Muscle of leg (tissue), 11 donors: ENCODE results near the gene NR3C2. TPM values are rescaled to one million over a fixed set of nuclear protein-coding genes. Genes with fewer than 3 reads are reported as not detected.
A peak's percentile ranks its signal among the peaks of the same experiment; 100 is the strongest.

ENCODE experiments used
- DNase-seq: peaks from one replicate; pipeline ENCODE4 v3.0.0; 2013
- H3K27ac ChIP-seq: one replicate; pipeline ENCODE4 v1.5.1; 2013; ENCODE audit warnings: mild to moderate bottlenecking, low read length, control low read depth
- H3K27me3 ChIP-seq: one replicate; pipeline ENCODE4 v1.6.1; 2013; ENCODE audit warnings: low read length; ENCODE audit not compliant: control insufficient read depth, insufficient read depth
- H3K36me3 ChIP-seq: one replicate; pipeline ENCODE4 v1.6.1; 2013; ENCODE audit warnings: low read length; ENCODE audit not compliant: control insufficient read depth, insufficient read depth
- H3K4me1 ChIP-seq: one replicate; pipeline ENCODE4 v1.6.1; 2013; ENCODE audit warnings: low read length; ENCODE audit not compliant: control insufficient read depth, insufficient read depth
- H3K4me3 ChIP-seq: one replicate; pipeline ENCODE4 v1.5.1; 2013; ENCODE audit warnings: low read length, control low read depth
- H3K9me3 ChIP-seq: replicated peaks from 2 replicates; pipeline ENCODE4 v1.6.1; 2013; ENCODE audit warnings: low read depth, low read length; ENCODE audit not compliant: control insufficient read depth
- WGBS: methylation state at CpG from one replicate; pipeline ENCODE4 v1.1.5; 2013; ENCODE audit warnings: missing lambda C conversion rate; ENCODE audit not compliant: insufficient coverage; 5-methylcytosine and 5-hydroxymethylcytosine counted together
- polyA plus RNA-seq, 8 donors: library from polyadenylated mRNA; unstranded; fragments of 120-200 nt; gene quantifications; one replicate each; pipeline versions ENCODE4 v1.2.1 to v1.2.3, GENCODE V29; 2013; ENCODE audit warnings: inconsistent platforms in 1 of 8, low replicate concordance in 1 of 8; ENCODE audit not compliant: insufficient read length in 8 of 8, insufficient read depth in 1 of 8
- total RNA-seq: library from RNA; stranded (reverse); fragments of 120-200 nt; gene quantifications from one replicate; pipeline ENCODE4 v1.2.4, GENCODE V29; 2013

Gene NR3C2
- total and polyA plus RNA-seq, 9 donors, result 9.2 to 14.7 (median 12.2) TPM

DNA sequence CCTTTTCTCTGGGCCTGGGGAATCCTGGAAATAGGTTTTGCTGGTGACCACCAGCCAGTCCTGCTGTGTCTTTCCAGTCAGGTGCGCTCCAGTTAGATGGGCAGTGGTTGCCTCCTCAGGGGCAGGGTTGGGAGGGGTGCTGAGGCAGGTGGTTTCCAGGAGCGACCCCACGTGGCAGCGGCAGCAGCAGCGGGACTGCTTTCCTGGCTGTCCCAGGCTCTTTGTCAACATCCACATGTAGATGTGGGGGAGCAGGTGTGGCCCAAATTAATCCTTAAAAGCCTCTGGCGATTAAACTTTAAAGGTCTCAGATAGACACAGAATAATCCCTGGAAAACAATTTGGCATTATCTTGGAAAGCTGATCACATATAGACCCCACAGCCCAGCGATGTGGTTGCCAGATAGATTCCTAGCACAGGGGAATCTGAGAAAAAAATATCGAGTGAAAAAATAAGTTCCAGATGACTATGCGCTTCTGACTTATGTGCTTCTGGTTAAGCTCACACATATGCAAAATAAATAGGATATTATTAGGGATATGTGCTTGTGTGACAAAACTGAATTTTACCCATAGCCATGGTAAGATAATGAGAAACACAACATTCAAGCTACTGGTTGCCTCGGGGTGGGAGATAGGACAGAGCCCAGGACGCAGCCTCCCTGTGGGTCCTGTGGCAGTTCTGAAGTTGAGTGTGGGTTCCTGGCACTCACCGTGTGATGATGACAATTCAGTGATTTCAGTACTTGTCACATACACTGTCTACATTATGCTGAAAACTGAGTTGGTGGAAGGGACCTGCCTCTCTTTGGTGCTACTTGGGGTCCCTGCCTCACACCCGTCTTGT, 373.9 kb downstream of the NR3C2 start:
- WGBS, result 57% methylated on average over 7 of the region's 13 CpGs
- H3K4me3 ChIP-seq, result no peak overlapping the region
- H3K27me3 ChIP-seq, result no peaks in the 10 kb centered on the region
- H3K36me3 ChIP-seq, result peaks cover 34% of the 10 kb centered on the region
- no peaks in the 10 kb centered on the region for H3K9me3 ChIP-seq
- H3K4me1 ChIP-seq, result peaks cover 47% of the 10 kb centered on the region
- peak overlapping the region; percentile 26 for H3K27ac ChIP-seq
- no peak for DNase-seq

DNA sequence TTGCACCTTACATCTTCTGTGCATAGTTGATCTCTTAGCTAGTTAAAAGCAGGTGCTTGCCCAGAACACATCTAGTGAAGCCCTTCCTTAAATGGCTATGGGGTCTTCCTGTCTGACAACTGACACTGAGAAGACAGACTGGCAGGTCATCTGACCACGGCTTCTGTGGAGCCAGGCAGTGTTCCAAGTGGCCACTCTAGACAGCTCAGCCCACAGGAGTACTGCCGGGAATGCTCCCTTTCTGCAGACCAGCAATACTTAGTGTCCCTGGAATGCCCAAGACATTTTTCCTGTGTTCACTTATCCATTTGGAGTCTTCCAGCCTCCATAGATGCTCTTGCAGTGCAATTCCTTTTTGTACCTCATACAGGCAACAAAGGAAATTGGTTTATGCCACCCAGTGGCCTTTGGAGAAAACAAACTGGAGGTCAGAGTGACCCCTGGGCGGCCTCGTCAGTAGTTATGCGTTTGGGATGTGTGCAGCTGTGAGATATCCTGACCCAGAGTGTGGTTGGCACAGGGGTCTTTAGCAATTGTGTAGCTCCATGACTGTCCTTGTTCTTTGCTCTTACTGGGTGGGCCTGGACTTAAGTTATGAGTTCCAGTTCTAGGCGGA, 374.8 kb downstream of the NR3C2 start:
- peaks cover 47% of the 10 kb centered on the region for H3K4me1 ChIP-seq
- no peaks in the 10 kb centered on the region for H3K27me3 ChIP-seq
- peak; percentile 55 for DNase-seq
- peaks cover 26% of the 10 kb centered on the region for H3K36me3 ChIP-seq
- 80% methylated on average over 6 of the region's 6 CpGs for WGBS
- H3K4me3 ChIP-seq, result no peak overlapping the region
- no peaks in the 10 kb centered on the region for H3K9me3 ChIP-seq
- H3K27ac ChIP-seq, result peak overlapping the region; percentile 53

DNA sequence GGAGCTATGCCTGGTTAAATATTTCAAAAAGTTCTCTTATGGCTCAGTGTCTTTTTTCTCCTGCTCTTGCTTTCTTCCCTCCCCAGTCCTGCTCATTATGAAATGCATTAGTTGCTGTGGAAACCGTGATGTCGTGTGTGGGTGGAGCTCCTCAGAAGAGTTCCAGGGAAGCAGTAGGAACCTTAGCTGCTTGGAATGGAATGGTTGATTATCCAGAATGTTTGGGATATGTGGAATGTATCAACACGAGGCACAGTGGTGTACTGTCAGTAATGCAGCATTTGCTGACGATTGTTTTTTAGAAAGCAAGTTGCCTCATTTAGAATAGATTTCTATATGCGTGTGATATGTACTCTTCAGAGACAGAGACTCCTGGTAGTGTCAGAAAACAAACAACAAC, 377.1 kb downstream of the NR3C2 start:
- Histone ChIP-seq H3K4me1 (peaks cover 39% of the 10 kb centered on the region), H3K4me3 (no peak overlapping the region), H3K27ac (no peak overlapping the region), H3K9me3 (no peaks in the 10 kb centered on the region), H3K27me3 (no peaks in the 10 kb centered on the region), H3K36me3 (peaks cover 19% of the 10 kb centered on the region)
- peak; percentile 76 for DNase-seq
- 47% methylated on average over 3 of the region's 5 CpGs for WGBS

DNA sequence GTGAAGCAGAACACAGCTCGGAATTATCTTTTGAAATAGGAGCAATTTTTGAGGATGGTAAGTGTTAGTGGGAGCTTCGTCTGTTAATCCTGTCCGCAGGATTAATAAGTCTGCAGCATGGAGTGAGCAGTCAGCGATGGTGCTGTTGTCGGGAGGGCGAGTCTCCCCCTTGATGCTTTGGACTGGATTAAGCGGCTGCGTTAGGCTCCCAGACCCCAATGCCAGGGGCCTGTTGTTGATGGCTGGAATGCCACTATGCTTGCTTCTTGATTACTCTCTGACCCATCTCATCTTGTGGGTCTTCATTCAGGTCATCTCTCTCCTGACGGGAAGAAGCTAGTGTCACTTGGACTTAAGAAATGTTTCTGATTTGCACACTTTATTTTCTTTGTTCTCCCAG, 377.8 kb downstream of the NR3C2 start:
- no peaks in the 10 kb centered on the region for H3K9me3 ChIP-seq
- H3K27ac ChIP-seq, result no peak overlapping the region
- H3K4me1 ChIP-seq, result peaks cover 37% of the 10 kb centered on the region
- DNase-seq, result no peak
- peaks cover 15% of the 10 kb centered on the region for H3K36me3 ChIP-seq
- 93% methylated on average over 8 of the region's 9 CpGs for WGBS
- no peaks in the 10 kb centered on the region for H3K27me3 ChIP-seq
- no peak overlapping the region for H3K4me3 ChIP-seq

DNA sequence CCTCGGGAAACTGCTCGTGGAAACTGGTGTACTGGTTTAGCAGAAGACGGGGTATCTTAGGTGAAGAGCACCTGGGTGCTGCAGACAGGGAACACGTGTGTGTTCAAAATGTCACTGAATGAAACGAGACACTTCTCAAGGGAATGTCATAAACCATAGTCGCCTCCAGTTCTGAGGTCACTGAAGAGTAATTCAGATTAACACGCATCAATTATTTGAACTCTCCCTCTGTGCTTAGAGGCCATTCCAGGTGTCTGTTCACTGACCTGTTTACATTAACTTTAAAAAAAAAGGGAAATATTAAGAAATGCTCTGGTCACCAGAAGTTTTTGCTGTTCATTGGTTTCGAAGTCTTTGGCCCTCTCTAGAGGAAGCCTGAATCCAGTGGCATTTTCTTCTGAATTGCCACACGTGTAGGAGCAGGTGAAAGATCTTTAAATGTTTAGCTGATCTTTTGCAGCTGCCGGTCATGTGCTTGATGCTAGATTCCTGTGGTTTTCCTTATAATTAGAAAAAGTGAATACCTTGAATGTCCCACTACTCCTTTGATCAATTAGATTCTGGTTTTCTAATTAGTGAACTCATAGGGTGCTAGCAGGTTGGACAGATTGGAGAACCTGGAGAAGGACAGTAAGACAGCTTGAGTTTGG, 379.8 kb downstream of the NR3C2 start:
- no peaks in the 10 kb centered on the region for H3K9me3 ChIP-seq
- H3K4me3 ChIP-seq, result no peak overlapping the region
- peaks cover 30% of the 10 kb centered on the region for H3K4me1 ChIP-seq
- no peak for DNase-seq
- WGBS, result 76% methylated on average over 4 of the region's 10 CpGs
- H3K27ac ChIP-seq, result no peak overlapping the region
- no peaks in the 10 kb centered on the region for H3K27me3 ChIP-seq
- peaks cover 15% of the 10 kb centered on the region for H3K36me3 ChIP-seq

DNA sequence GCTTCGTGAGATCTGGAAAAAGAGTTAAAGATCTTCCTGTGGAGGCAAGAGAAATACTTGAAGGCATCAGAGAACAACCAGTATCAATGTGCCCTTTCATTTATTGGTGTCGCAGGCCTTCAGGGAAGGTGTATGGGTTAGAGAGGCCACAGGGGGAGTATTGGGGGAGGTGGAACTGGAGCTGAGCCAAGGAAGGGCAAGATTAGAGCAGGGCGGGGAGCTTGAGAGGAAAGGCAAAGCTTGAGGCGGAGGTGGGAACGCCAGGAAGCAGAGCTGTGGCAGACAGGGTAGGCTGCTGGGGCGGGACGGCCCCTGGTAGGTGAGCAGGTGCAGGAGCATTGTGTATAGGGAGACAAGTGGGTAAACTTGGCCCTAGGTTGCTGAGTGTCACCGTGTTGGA, 380.4 kb downstream of the NR3C2 start:
- no peak for DNase-seq
- Histone ChIP-seq H3K9me3 (no peaks in the 10 kb centered on the region), H3K4me1 (peaks cover 25% of the 10 kb centered on the region), H3K27me3 (no peaks in the 10 kb centered on the region), H3K36me3 (peaks cover 15% of the 10 kb centered on the region), H3K4me3 (no peak overlapping the region), H3K27ac (no peak overlapping the region)
- 63% methylated on average over 8 of the region's 8 CpGs for WGBS

DNA sequence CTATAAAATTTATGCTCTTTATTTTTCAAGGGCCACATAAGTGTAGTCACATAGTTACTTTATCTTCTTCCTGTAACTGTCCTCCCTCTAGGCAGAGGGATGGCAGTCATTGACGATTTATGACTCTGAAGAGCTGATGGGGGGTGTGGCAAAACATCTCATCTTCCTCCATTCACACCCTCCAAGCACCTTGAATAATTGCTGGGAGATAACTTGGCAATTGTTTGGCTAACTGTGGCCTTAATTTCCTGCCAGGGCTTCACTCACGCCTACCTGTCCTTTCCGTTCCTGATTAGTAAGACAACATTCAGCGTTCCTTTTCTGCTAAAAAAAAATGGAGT, 381.1 kb downstream of the NR3C2 start:
- no peaks in the 10 kb centered on the region for H3K27me3 ChIP-seq
- no peak overlapping the region for H3K4me3 ChIP-seq
- peaks cover 19% of the 10 kb centered on the region for H3K4me1 ChIP-seq
- H3K9me3 ChIP-seq, result no peaks in the 10 kb centered on the region
- H3K27ac ChIP-seq, result no peak overlapping the region
- no CpG with 5 or more reads among the region's 4 CpGs for WGBS
- H3K36me3 ChIP-seq, result peaks cover 15% of the 10 kb centered on the region
- no peak for DNase-seq

DNA sequence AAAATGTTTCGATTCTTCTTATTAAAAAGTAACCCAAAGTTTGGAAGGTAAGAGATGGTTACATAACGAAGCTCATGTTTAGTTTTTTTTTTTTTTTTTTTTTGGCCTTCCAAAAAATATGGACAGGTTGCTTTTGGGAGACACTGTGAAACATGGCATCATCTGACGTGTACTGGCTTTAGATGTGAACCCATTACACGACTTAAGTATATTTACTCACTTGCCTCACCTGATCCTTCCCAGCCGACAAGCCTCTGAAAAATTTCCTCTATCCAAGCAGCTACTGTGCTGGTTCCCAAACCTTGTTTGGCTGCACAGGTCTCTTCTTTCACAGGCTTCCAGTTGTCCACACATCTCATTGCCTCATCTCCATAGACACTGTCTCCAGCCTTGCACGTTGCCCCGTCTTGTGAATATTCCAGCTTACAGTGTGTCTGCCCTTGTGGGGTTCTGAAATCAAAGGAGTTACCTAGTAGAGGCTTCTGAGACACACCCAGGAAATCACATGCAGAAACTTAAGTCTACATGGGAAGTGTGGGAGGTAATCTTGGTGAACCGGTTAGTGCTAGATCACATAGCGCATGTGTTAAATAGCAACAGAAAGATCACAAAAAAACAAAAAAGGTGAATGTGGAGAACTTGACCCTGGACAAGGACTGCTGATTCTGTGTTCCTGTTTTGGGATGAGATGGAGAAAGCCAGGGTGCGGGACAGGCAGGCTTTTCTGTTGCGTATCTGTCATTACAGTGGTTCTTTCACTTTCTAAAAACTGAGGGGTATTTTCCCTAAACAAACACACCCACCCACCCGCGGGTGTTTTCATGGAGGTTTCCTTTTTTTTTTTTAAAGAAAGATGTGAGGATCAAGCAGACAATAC, 381.7 kb downstream of the NR3C2 start:
- Histone ChIP-seq H3K27me3 (no peaks in the 10 kb centered on the region), H3K36me3 (peaks cover 11% of the 10 kb centered on the region), H3K27ac (no peak overlapping the region), H3K4me3 (no peak overlapping the region), H3K4me1 (peaks cover 19% of the 10 kb centered on the region), H3K9me3 (no peaks in the 10 kb centered on the region)
- 85% methylated on average over 3 of the region's 13 CpGs for WGBS
- no peak for DNase-seq

DNA sequence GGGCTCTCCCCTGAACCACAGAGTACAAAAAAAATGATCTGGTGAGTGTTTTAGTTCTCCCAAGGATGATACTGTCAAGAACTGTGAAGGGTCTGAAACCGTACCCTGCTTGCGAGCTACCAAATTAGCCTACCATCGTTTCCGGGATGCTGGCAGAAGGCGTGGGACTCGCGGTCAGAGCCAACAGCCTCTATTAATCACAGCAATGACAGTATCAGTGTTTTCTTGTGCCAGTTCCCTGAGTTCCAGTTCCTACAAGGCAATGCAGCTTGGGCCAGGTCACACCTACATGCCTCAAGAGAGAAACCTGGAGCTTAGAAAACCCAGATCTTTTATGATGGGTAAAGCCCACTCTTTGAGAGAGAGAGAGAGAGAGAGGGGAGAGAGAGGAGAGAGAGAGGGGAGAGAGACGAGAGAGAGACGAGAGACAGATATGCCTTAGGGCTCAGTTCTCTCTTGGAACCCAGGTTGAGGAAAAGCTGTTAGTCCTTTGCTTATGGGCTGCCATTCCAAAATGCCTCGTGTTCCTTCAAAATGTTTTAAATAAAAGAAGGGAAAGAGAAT, 382.5 kb downstream of the NR3C2 start:
- peaks cover 22% of the 10 kb centered on the region for H3K4me1 ChIP-seq
- no peaks in the 10 kb centered on the region for H3K27me3 ChIP-seq
- DNase-seq, result no peak
- H3K36me3 ChIP-seq, result peaks cover 7% of the 10 kb centered on the region
- H3K4me3 ChIP-seq, result no peak overlapping the region
- H3K9me3 ChIP-seq, result no peaks in the 10 kb centered on the region
- 68% methylated on average over 9 of the region's 10 CpGs for WGBS
- H3K27ac ChIP-seq, result no peak overlapping the region
